Lower lobe of right lung (tissue), 2 donors: ENCODE results near the gene CDK8. TPM values are rescaled to one million over a fixed set of nuclear protein-coding genes. Genes with fewer than 3 reads are reported as not detected.

Experiments used
- ATAC-seq, 2 donors: fragments of 200-7000 bp; cut with Tn5 transposase; one replicate each; pipeline ENCODE4 v1.9.1; 2020 to 2022; ENCODE audit warnings: mild to moderate bottlenecking in 2 of 2, moderate library complexity in 2 of 2
- DNase-seq: peaks from one replicate; pipeline ENCODE4 v3.0.0-alpha.2; 2020
- H3K27ac ChIP-seq: fragments of 200-600 bp; one replicate; pipeline ENCODE4 v1.8.0; 2022
- H3K27me3 ChIP-seq: fragments of 200-600 bp; one replicate; pipeline ENCODE4 v1.8.0; 2022; ENCODE audit warnings: low read depth
- H3K36me3 ChIP-seq: fragments of 200-600 bp; one replicate; pipeline ENCODE4 v1.8.0; 2022; ENCODE audit warnings: mild to moderate bottlenecking
- H3K4me1 ChIP-seq: fragments of 200-600 bp; one replicate; pipeline ENCODE4 v1.8.0; 2022
- H3K4me3 ChIP-seq: fragments of 200-600 bp; one replicate; pipeline ENCODE4 v1.8.0; 2022; ENCODE audit warnings: mild to moderate bottlenecking
- H3K9me3 ChIP-seq: fragments of 200-600 bp; one replicate; pipeline ENCODE4 v1.8.0; 2022
- CTCF ChIP-seq: fragments of 200-600 bp; IDR thresholded peaks from one replicate; pipeline ENCODE4 v1.8.0; 2022; ENCODE audit warnings: antibody characterized with exemption, mild to moderate bottlenecking
- intact Hi-C: fragments of 100-400 bp; cut with DNase I; formaldehyde crosslinking; loops from one replicate; pipeline ENCODE4 v1.11.0; 2022
- total RNA-seq: library from RNA; stranded (reverse); fragmentation: NEBNext Ultra II Directional; extraction: Animal tissue kit (Norgen Biotek cat#: 25700); gene quantifications from one replicate; pipeline ENCODE4 v1.2.1, GENCODE V29; 2021
- donor health status: DM: no; HTN: yes; CAD: no; lungs with severe emphysema.

The CDK8 gene
- total RNA-seq, 1 donor from 2014 or later, result 10.3 TPM

GRCh38 chr13:26433776-26434175, 179.8 kb downstream of the CDK8 start:
- Histone ChIP-seq H3K4me3 (no peak overlapping the region), H3K27me3 (no peaks in the 10 kb centered on the region), H3K4me1 (no peaks in the 10 kb centered on the region), H3K27ac (no peak overlapping the region), H3K36me3 (no peaks in the 10 kb centered on the region), H3K9me3 (peaks cover 24% of the 10 kb centered on the region)
- TF ChIP-seq CTCF, result no peak
- intact Hi-C loops, result no loop called here
- DNase-seq (no peak), ATAC-seq (no peak)

- no peaks in the 10 kb centered on the region for H3K36me3 ChIP-seq
- H3K27ac ChIP-seq, result no peak overlapping the region
- no peaks in the 10 kb centered on the region for H3K4me1 ChIP-seq
- DNase-seq (no peak), ATAC-seq (no peak)
- TF ChIP-seq CTCF, result no peak
- H3K4me3 ChIP-seq, result no peak overlapping the region
- intact Hi-C loops, result no loop called here
- no peaks in the 10 kb centered on the region for H3K27me3 ChIP-seq
- H3K9me3 ChIP-seq, result peaks cover 24% of the 10 kb centered on the region
These were observed 181.2 kb downstream of the CDK8 start for GRCh38 chr13:26435171-26435570.

- intact Hi-C loops, result no loop called here
- ATAC-seq, result no peak
- Histone ChIP-seq H3K27me3 (no peaks in the 10 kb centered on the region), H3K9me3 (peaks cover 24% of the 10 kb centered on the region), H3K4me1 (no peaks in the 10 kb centered on the region), H3K4me3 (no peak overlapping the region), H3K36me3 (no peaks in the 10 kb centered on the region), H3K27ac (no peak overlapping the region)
- DNase-seq, result no peak
- no peak for TF ChIP-seq CTCF
These were observed 181.7 kb downstream of the CDK8 start for GRCh38 chr13:26435646-26436045.

GRCh38 chr13:26436914-26437313, 183.0 kb downstream of the CDK8 start:
- intact Hi-C loops, result no loop called here
- ATAC-seq (no peak), DNase-seq (no peak)
- Histone ChIP-seq H3K36me3 (no peaks in the 10 kb centered on the region), H3K27ac (no peak overlapping the region), H3K4me1 (no peaks in the 10 kb centered on the region), H3K4me3 (no peak overlapping the region), H3K9me3 (peaks cover 24% of the 10 kb centered on the region), H3K27me3 (no peaks in the 10 kb centered on the region)
- TF ChIP-seq CTCF, result no peak

GRCh38 chr13:26440111-26440510, 186.2 kb downstream of the CDK8 start:
- Histone ChIP-seq H3K27me3 (no peaks in the 10 kb centered on the region), H3K27ac (no peak overlapping the region), H3K9me3 (peaks cover 24% of the 10 kb centered on the region), H3K4me1 (no peaks in the 10 kb centered on the region), H3K4me3 (no peak overlapping the region), H3K36me3 (no peaks in the 10 kb centered on the region)
- intact Hi-C loops, result no loop called here
- ATAC-seq (no peak), DNase-seq (no peak)
- TF ChIP-seq CTCF, result no peak

GRCh38 chr13:26441476-26441875, 187.5 kb downstream of the CDK8 start:
- TF ChIP-seq CTCF, result no peak
- no peak overlapping the region for H3K4me3 ChIP-seq
- ATAC-seq (no peak), DNase-seq (no peak)
- no peaks in the 10 kb centered on the region for H3K4me1 ChIP-seq
- H3K27ac ChIP-seq, result no peak overlapping the region
- intact Hi-C loops, result no loop called here
- no peaks in the 10 kb centered on the region for H3K36me3 ChIP-seq
- H3K27me3 ChIP-seq, result no peaks in the 10 kb centered on the region
- peaks cover 12% of the 10 kb centered on the region for H3K9me3 ChIP-seq
